ENCODE results near the gene PSMC3IP. TPM values are rescaled to one million over a fixed set of nuclear protein-coding genes. Genes with fewer than 3 reads are reported as not detected.

Gene PSMC3IP
- total RNA-seq, 2 experiments from 2014 or later, result 38.6 to 42.2 TPM

- no peaks in the 10 kb centered on the region for H3K27me3 Mint-ChIP-seq (ENCODE audit: low read depth)
- peaks cover 42% of the 10 kb centered on the region for H3K4me1 Mint-ChIP-seq (ENCODE audit: low read depth)
- H3K27ac Mint-ChIP-seq, result no peak overlapping the region
- CTCF ChIA-PET, result interaction anchor here (0.5 to 2.3 kb wide), 4 partner anchors 12 to 820 kb away, joined by 4 to 7 read pairs (median 6); no protein-coding TSS in a partner anchor
- no peaks in the 10 kb centered on the region for H3K36me3 Mint-ChIP-seq (ENCODE audit: low read depth)
- H3K4me3 Mint-ChIP-seq, result peak overlapping the region; percentile 75
- no peaks in the 10 kb centered on the region for H3K9me3 Mint-ChIP-seq
- DNase-seq, result peak; percentile 55
- intact Hi-C loops (cut with micrococcal nuclease), result loop anchor here (5.0 kb wide), 1 partner anchor 146 kb away; the partner anchor contains the start of gene PLEKHH3
These were observed 45.8 kb downstream of the PSMC3IP start for GRCh38 chr17:42531455-42532354.

GRCh38 chr17:42530952-42531454 lies 46.5 kb downstream of the PSMC3IP start:
- Mint-ChIP-seq H3K27ac (no peak overlapping the region), H3K4me1 (ENCODE audit: low read depth) (peaks cover 40% of the 10 kb centered on the region), H3K9me3 (no peaks in the 10 kb centered on the region), H3K27me3 (ENCODE audit: low read depth) (no peaks in the 10 kb centered on the region), H3K4me3 (no peak overlapping the region), H3K36me3 (ENCODE audit: low read depth) (no peaks in the 10 kb centered on the region)
- intact Hi-C loops (cut with micrococcal nuclease), result loop anchor here (5.0 kb wide), 1 partner anchor 146 kb away; the partner anchor contains the start of gene PLEKHH3
- DNase-seq, result no peak
- CTCF ChIA-PET, result interaction anchor here (0.6 to 2.3 kb wide), 7 partner anchors 10 to 405 kb away, joined by 3 to 7 read pairs (median 5); partner anchors contain the start of gene CAVIN1

GRCh38 chr17:42529061-42529460 lies 48.5 kb downstream of the PSMC3IP start:
- Mint-ChIP-seq H3K27me3 (ENCODE audit: low read depth) (no peaks in the 10 kb centered on the region), H3K36me3 (ENCODE audit: low read depth) (no peaks in the 10 kb centered on the region), H3K27ac (no peak overlapping the region), H3K4me1 (ENCODE audit: low read depth) (peaks cover 32% of the 10 kb centered on the region), H3K9me3 (no peaks in the 10 kb centered on the region), H3K4me3 (no peak overlapping the region)
- CTCF ChIA-PET, result interaction anchor here (1.0 kb wide), 1 partner anchor 114 kb away, joined by 3 read pairs; no protein-coding TSS in a partner anchor
- DNase-seq, result no peak
- intact Hi-C loops (cut with micrococcal nuclease), result loop anchor here (5.0 to 10.0 kb wide), 2 partner anchors 347 to 414 kb away; partner anchors contain the start of genes DHX58 and KCNH4

- intact Hi-C loops (cut with micrococcal nuclease), result loop anchor here (1.0 to 10.0 kb wide), 4 partner anchors 11 to 413 kb away; partner anchors contain the start of genes DHX58 and KCNH4
- CTCF ChIA-PET, result interaction anchor here (0.6 to 2.1 kb wide), 20 partner anchors 8 to 239 kb away, joined by 3 to 9 read pairs (median 4); partner anchors contain the start of genes CAVIN1, NAGLU and PSMC3IP
- H3K27me3 Mint-ChIP-seq (ENCODE audit: low read depth), result no peaks in the 10 kb centered on the region
These were observed 49.6 kb downstream of the PSMC3IP start for GRCh38 chr17:42527932-42528331.

GRCh38 chr17:42526031-42526444 lies 51.5 kb downstream of the PSMC3IP start:
- no peaks in the 10 kb centered on the region for H3K36me3 Mint-ChIP-seq (ENCODE audit: low read depth)
- no peak for DNase-seq
- H3K9me3 Mint-ChIP-seq, result no peaks in the 10 kb centered on the region
- H3K4me3 Mint-ChIP-seq, result no peak overlapping the region
- no peaks in the 10 kb centered on the region for H3K27me3 Mint-ChIP-seq (ENCODE audit: low read depth)
- H3K4me1 Mint-ChIP-seq (ENCODE audit: low read depth), result peaks cover 24% of the 10 kb centered on the region
- intact Hi-C loops (cut with micrococcal nuclease), result loop anchor here (5.0 to 10.0 kb wide), 2 partner anchors 344 to 411 kb away; partner anchors contain the start of genes DHX58 and KCNH4
- CTCF ChIA-PET, result interaction anchor here (1.5 to 1.6 kb wide), 2 partner anchors 38 to 119 kb away, joined by 3 to 7 read pairs; no protein-coding TSS in a partner anchor
- H3K27ac Mint-ChIP-seq, result no peak overlapping the region

More at GRCh38 chr17:42527932-42528331, 49.6 kb downstream of the PSMC3IP start:
- no peak overlapping the region for H3K4me3 Mint-ChIP-seq
- no peak overlapping the region for H3K27ac Mint-ChIP-seq
- peaks cover 32% of the 10 kb centered on the region for H3K4me1 Mint-ChIP-seq (ENCODE audit: low read depth)
- H3K36me3 Mint-ChIP-seq (ENCODE audit: low read depth), result no peaks in the 10 kb centered on the region
- DNase-seq, result no peak
- no peaks in the 10 kb centered on the region for H3K9me3 Mint-ChIP-seq

GRCh38 chr17:42525221-42525620 lies 52.3 kb downstream of the PSMC3IP start:
- no peak overlapping the region for H3K4me3 Mint-ChIP-seq
- H3K9me3 Mint-ChIP-seq, result no peaks in the 10 kb centered on the region
- CTCF ChIA-PET, result no interaction called here
- H3K27me3 Mint-ChIP-seq (ENCODE audit: low read depth), result no peaks in the 10 kb centered on the region
- H3K4me1 Mint-ChIP-seq (ENCODE audit: low read depth), result peaks cover 15% of the 10 kb centered on the region
- no peaks in the 10 kb centered on the region for H3K36me3 Mint-ChIP-seq (ENCODE audit: low read depth)
- intact Hi-C loops (cut with micrococcal nuclease), result loop anchor here (5.0 to 10.0 kb wide), 2 partner anchors 343 to 410 kb away; partner anchors contain the start of genes DHX58 and KCNH4
- no peak for DNase-seq
- no peak overlapping the region for H3K27ac Mint-ChIP-seq

- CTCF ChIA-PET, result interaction anchor here (0.7 kb wide), 1 partner anchor 415 kb away, joined by 3 read pairs; no protein-coding TSS in a partner anchor
These were observed 54.7 kb downstream of the PSMC3IP start for GRCh38 chr17:42522798-42523278.

More at GRCh38 chr17:42522798-42523278, 54.7 kb downstream of the PSMC3IP start:
- H3K27ac Mint-ChIP-seq, result no peak overlapping the region
- no peak overlapping the region for H3K4me3 Mint-ChIP-seq
- DNase-seq, result no peak
- H3K4me1 Mint-ChIP-seq (ENCODE audit: low read depth), result peaks cover 2% of the 10 kb centered on the region
- no peaks in the 10 kb centered on the region for H3K36me3 Mint-ChIP-seq (ENCODE audit: low read depth)
- no peaks in the 10 kb centered on the region for H3K27me3 Mint-ChIP-seq (ENCODE audit: low read depth)
- no peaks in the 10 kb centered on the region for H3K9me3 Mint-ChIP-seq
- intact Hi-C loops (cut with micrococcal nuclease), result loop anchor here (10.0 kb wide), 1 partner anchor 408 kb away; the partner anchor contains the start of gene DHX58

Other genes with a start within 250 kb of the PSMC3IP start
- gene STAT3, start 189.3 kb downstream of the PSMC3IP start, total RNA-seq, result 100 to 1,000 TPM; 404 to 408 TPM
- gene CAVIN1, start 154.5 kb downstream of the PSMC3IP start, total RNA-seq, result under 1 TPM; 0.64 to 0.67 TPM
- 10 to 100 TPM in 1 of 2 experiments, 1 to 10 TPM in 1; 9.9 to 10.3 TPM for gene ATP6V0A1, start 118.9 kb downstream of the PSMC3IP start, total RNA-seq
- 10 to 100 TPM; 11.1 to 11.9 TPM for gene NAGLU, start 41.5 kb downstream of the PSMC3IP start, total RNA-seq
- under 1 TPM; 0.26 to 0.67 TPM for gene HSD17B1, start 24.8 kb downstream of the PSMC3IP start, total RNA-seq
- gene COASY, start 15.6 kb downstream of the PSMC3IP start, total RNA-seq, result 10 to 100 TPM; 93.3 to 93.6 TPM
- 10 to 100 TPM; 22.1 to 24.7 TPM for gene MLX, start 10.6 kb downstream of the PSMC3IP start, total RNA-seq
- gene RETREG3, start 31.6 kb upstream of the PSMC3IP start, total RNA-seq, result 10 to 100 TPM; 28.6 to 33.5 TPM
- 10 to 100 TPM; 91.3 to 92.0 TPM for gene TUBG1, start 32.0 kb upstream of the PSMC3IP start, total RNA-seq
- gene TUBG2, start 81.6 kb upstream of the PSMC3IP start, total RNA-seq, result 1 to 10 TPM; 9.1 to 9.9 TPM
- under 1 TPM; 0.62 to 0.77 TPM for gene PLEKHH3, start 99.3 kb upstream of the PSMC3IP start, total RNA-seq
- gene CCR10, start 104.1 kb upstream of the PSMC3IP start, total RNA-seq, result under 1 TPM; 0.14 to 0.20 TPM
- 1 to 10 TPM; 1.4 to 1.5 TPM for gene CNTNAP1, start 104.8 kb upstream of the PSMC3IP start, total RNA-seq
- gene EZH1, start 167.3 kb upstream of the PSMC3IP start, total RNA-seq, result 10 to 100 TPM; 31.9 to 34.0 TPM
- gene RAMP2, start 183.5 kb upstream of the PSMC3IP start, total RNA-seq, result not detected
- gene VPS25, start 195.7 kb upstream of the PSMC3IP start, total RNA-seq, result 10 to 100 TPM; 57.5 to 58.2 TPM
- gene WNK4, start 202.9 kb upstream of the PSMC3IP start, total RNA-seq, result under 1 TPM; 0.17 to 0.41 TPM
- 10 to 100 TPM; 23.7 to 24.4 TPM for gene COA3, start 221.0 kb upstream of the PSMC3IP start, total RNA-seq
- gene CNTD1, start 221.1 kb upstream of the PSMC3IP start, total RNA-seq, result not detected
- 10 to 100 TPM; 64.1 to 71.3 TPM for gene BECN1, start 246.6 kb upstream of the PSMC3IP start, total RNA-seq